Common myeloid progenitor, CD34-positive (primary cell): ENCODE measurements around the gene AQP12B. TPM values are rescaled to one million over a fixed set of nuclear protein-coding genes. Genes with fewer than 3 reads are reported as not detected.
"Not testable (repeated sequence)": the region's sequence is repeated elsewhere in the genome, so short reads cannot be mapped to it uniquely, and the experiment has no call there.

Source experiments
- CTCF ChIA-PET: fragments of 350-600 bp; sonication (Branson Sonifier 250); formaldehyde crosslinking; loops from one replicate; lab custom pipeline; 2021; ENCODE audit warnings: antibody characterized with exemption; lab: Charles Lee
- POLR2A ChIA-PET: fragments of 350-600 bp; sonication (Branson Sonifier 250); formaldehyde crosslinking; loops from one replicate; lab custom pipeline; 2021; ENCODE audit warnings: antibody characterized with exemption; lab: Charles Lee
- DNase-seq, 3 donors: peaks; one replicate each; pipeline versions ENCODE4 v3.0.0 to v3.0.0-alpha.2; 2013
- H3K27ac ChIP-seq, 2 experiments: 1 replicate in 1 of 2; 2 replicates in 1 of 2; pipeline ENCODE4 v1.7.0; 2013; ENCODE audit warnings: inconsistent platforms in 2 of 2, low read length in 2 of 2, mild to moderate bottlenecking in 2 of 2, low read depth in 1 of 2, moderate library complexity in 1 of 2; ENCODE audit not compliant: severe bottlenecking in 2 of 2, insufficient read depth in 1 of 2, poor library complexity in 1 of 2
- H3K27me3 ChIP-seq, 5 experiments: replicated peaks in 2 of 5; 1 replicate in 3 of 5; 2 replicates in 2 of 5; pipeline versions ENCODE4 v1.6.1 to v1.7.0; 2013; ENCODE audit warnings: low read length in 4 of 5, mild to moderate bottlenecking in 2 of 5, moderate library complexity in 2 of 5, inconsistent platforms in 1 of 5; ENCODE audit not compliant: insufficient read depth in 5 of 5, control insufficient read depth in 4 of 5
- H3K36me3 ChIP-seq, 4 experiments: 1 replicate in 2 of 4; 2 replicates in 2 of 4; pipeline versions ENCODE4 v1.6.1 to v1.7.0; 2013; ENCODE audit warnings: low read length in 3 of 4, control low read depth in 1 of 4, mild to moderate bottlenecking in 1 of 4; ENCODE audit not compliant: control insufficient read depth in 4 of 4, insufficient read depth in 4 of 4
- H3K4me1 ChIP-seq, 4 experiments: 1 replicate in 3 of 4; 2 replicates in 1 of 4; pipeline versions ENCODE4 v1.6.1 to v1.7.1; 2013; ENCODE audit warnings: low read length in 3 of 4, mild to moderate bottlenecking in 3 of 4, control low read depth in 1 of 4, inconsistent platforms in 1 of 4, moderate library complexity in 1 of 4; ENCODE audit not compliant: control insufficient read depth in 4 of 4, insufficient read depth in 4 of 4; ENCODE audit errors: control extremely low read depth in 1 of 4
- H3K4me3 ChIP-seq, 7 experiments: 1 replicate in 4 of 7; 2 replicates in 3 of 7; pipeline versions ENCODE4 v1.5.1 to v1.7.0; 2013; ENCODE audit warnings: mild to moderate bottlenecking in 7 of 7, low read length in 6 of 7, moderate library complexity in 6 of 7, inconsistent platforms in 2 of 7, low read depth in 2 of 7, control low read depth in 1 of 7; ENCODE audit not compliant: insufficient read depth in 4 of 7, control insufficient read depth in 1 of 7; ENCODE audit errors: extremely low read depth in 1 of 7
- H3K9me3 ChIP-seq, 5 experiments: 1 replicate in 4 of 5; 2 replicates in 1 of 5; pipeline versions ENCODE4 v1.6.1 to v1.7.1; 2013; ENCODE audit warnings: low read length in 4 of 5, mild to moderate bottlenecking in 2 of 5, inconsistent platforms in 1 of 5, low read depth in 1 of 5, moderate library complexity in 1 of 5; ENCODE audit not compliant: control insufficient read depth in 4 of 5, insufficient read depth in 2 of 5; ENCODE audit errors: control extremely low read depth in 1 of 5
- WGBS: methylation state at CpG from one replicate; pipeline ENCODE4 v1.1.5; 2013; ENCODE audit not compliant: insufficient coverage; 5-methylcytosine and 5-hydroxymethylcytosine counted together
- polyA plus RNA-seq: library from polyadenylated mRNA; unstranded; fragments of 120-200 nt; gene quantifications from one replicate; pipeline ENCODE4 v1.2.1, GENCODE V29; 2013

Gene AQP12B, protein sequence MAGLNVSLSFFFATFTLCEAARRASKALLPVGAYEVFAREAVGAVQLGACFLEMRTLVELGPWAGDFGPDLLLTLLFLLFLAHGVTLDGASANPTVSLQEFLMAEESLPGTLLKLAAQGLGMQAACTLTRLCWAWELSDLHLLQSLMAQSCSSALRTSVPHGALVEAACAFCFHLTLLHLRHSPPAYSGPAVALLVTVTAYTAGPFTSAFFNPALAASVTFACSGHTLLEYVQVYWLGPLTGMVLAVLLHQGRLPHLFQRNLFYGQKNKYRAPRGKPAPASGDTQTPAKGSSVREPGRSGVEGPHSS
- not detected for polyA plus RNA-seq

DNA sequence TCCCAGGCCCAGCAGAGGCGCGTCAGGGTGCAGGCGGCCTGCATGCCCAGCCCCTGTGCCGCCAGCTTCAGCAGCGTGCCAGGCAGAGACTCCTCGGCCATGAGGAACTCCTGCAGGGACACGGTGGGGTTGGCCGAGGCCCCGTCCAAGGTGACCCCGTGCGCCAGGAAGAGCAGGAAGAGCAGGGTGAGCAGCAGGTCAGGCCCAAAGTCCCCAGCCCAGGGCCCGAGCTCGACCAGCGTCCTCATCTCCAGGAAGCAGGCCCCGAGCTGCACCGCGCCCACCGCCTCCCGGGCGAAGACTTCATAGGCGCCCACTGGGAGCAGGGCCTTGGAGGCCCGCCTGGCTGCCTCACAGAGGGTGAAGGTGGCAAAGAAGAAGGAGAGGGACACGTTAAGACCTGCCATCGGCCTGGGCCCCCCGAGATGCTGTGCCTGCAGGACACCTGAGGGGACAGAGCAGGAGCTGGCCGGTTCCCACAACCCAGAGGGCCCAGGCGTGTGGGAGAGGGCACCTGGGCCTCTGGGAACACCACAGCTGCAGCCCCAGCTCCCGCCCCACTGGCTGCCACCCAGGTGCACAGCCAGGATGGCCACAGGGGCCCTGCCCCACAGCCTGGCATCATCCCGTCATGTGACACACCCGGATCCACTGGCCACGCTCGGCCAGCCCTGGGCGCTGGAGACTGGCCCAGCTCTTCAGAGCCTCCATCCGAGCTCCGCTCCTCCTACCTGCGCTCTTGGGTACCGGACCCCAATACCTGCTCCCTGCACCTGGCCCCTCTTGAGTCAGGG, at the start of gene AQP12B:
AQP12B (minus strand) TSS at position 455 of the 794 bp plus-strand sequence; CDS start at position 407, 48 bp downstream.
- H3K9me3 ChIP-seq, H3K27me3 ChIP-seq, POLR2A ChIA-PET, DNase-seq, H3K27ac ChIP-seq, H3K4me1 ChIP-seq, H3K36me3 ChIP-seq, H3K4me3 ChIP-seq: not testable (repeated sequence)
- WGBS, result no CpG with 5 or more reads among the region's 37 CpGs
- CTCF ChIA-PET, result interaction anchor here (1.1 kb wide), 1 partner anchor 115 kb away, joined by 3 read pairs; no protein-coding TSS in a partner anchor

DNA sequence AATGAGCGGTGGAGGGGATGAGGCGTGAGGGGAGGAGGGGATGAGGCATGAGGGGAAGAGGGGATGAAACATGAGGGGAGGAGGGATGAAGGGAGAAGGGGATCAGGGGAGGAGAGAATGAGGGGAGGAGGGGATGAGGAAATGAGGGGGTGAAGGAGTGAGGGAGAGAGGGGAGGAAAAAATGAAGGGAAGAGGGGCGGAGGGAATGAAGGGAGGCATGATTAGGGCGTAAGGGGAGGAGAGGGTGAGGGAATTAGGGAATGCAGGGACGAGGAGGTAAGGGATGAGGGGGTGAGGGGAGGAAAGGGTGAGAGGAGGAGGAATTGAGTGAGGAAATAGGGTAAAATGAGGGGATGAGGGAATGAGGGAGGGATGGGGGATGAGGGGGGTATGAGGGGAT, 49.5 kb upstream of the AQP12B start:
- no peak for DNase-seq
- H3K27me3 ChIP-seq, result peaks cover 0 to 3% (median 0%) of the 10 kb centered on the region in 5 experiments

DNA sequence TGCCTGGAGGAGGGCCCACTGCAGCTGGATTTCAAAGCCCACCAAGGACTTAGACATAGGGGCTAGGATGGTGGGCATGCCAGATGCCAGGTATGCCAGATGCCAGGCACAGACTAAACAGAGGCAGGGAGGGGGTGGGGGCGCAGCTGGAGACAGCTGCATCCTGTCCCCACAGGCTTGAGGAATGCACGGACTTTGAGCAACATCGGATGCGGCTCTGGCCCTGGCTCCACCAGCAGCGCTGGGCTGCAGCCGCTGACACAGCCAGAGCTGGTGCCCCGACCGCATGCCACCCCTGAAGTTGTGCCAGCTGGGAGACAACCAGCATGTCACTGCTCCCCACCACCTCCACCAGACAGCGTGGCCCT, 48.5 kb upstream of the AQP12B start:
- Histone ChIP-seq H3K4me3 (no peak overlapping the region), H3K27me3 (peaks cover 0 to 3% (median 0%) of the 10 kb centered on the region in 5 experiments), H3K9me3 (no peaks in the 10 kb centered on the region), H3K4me1 (no peaks in the 10 kb centered on the region), H3K27ac (no peak overlapping the region), H3K36me3 (no peaks in the 10 kb centered on the region)
- POLR2A ChIA-PET, result no interaction called here
- DNase-seq, result no peak
- CTCF ChIA-PET, result interaction anchor here (0.9 to 1.6 kb wide), 2 partner anchors 144 to 217 kb away, joined by 3 to 5 read pairs; no protein-coding TSS in a partner anchor
- 88% methylated on average over 7 of the region's 9 CpGs for WGBS

More for the DNA sequence above, 49.5 kb upstream of the AQP12B start:
- 91% methylated on average over 5 of the region's 5 CpGs for WGBS
- H3K36me3 ChIP-seq, result no peaks in the 10 kb centered on the region
- CTCF ChIA-PET, result interaction anchor here (0.9 kb wide), 1 partner anchor 145 kb away, joined by 3 read pairs; the partner anchor contains the start of gene CAPN10
- H3K4me1 ChIP-seq, result no peaks in the 10 kb centered on the region
- POLR2A ChIA-PET, result no interaction called here
- H3K27ac ChIP-seq, result no peak overlapping the region
- no peaks in the 10 kb centered on the region for H3K9me3 ChIP-seq
- H3K4me3 ChIP-seq, result no peak overlapping the region

DNA sequence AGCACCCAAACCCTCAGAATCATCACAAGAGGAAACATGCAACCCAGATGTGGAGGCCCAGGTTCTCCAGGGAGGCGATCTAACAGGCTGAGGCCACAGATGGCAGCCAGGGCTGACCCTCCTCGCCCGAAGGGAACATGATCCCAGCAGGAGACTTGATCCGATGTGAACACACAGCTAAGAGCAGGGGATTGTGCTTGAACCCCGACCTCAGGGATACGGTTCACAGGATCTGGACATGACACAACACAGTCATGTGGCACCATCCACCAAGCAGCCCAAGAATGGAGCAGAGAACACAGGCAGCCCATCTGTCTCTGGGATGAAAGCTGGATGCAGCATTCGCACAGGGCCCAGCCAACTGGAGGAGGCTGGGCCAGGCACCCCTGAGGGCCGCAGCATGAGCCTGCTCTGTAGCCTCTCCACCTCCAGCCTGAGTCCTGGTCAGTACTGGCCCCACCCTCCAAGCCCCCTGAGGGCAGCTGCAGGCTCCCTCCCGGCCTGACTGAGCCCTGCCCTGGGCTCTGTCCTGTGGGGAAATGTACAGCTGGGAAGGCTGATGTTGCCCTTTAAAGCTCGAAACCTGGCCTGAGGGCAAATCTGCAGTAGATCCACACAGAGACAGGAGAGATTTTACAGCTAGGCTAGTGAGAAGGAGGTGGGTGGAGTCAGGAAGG, 48.0 kb upstream of the AQP12B start:
- ChIA-PET CTCF (interaction anchor here (0.9 to 1.6 kb wide), 2 partner anchors 143 to 217 kb away, joined by 3 to 5 read pairs; no protein-coding TSS in a partner anchor), POLR2A (no interaction called here)
- no peak overlapping the region for H3K4me3 ChIP-seq
- no peak for DNase-seq
- no peak overlapping the region for H3K27ac ChIP-seq
- no peaks in the 10 kb centered on the region for H3K4me1 ChIP-seq
- 89% methylated on average over 10 of the region's 10 CpGs for WGBS
- peaks cover 0 to 3% (median 0%) of the 10 kb centered on the region in 5 experiments for H3K27me3 ChIP-seq
- no peaks in the 10 kb centered on the region for H3K36me3 ChIP-seq
- H3K9me3 ChIP-seq, result no peaks in the 10 kb centered on the region

DNA sequence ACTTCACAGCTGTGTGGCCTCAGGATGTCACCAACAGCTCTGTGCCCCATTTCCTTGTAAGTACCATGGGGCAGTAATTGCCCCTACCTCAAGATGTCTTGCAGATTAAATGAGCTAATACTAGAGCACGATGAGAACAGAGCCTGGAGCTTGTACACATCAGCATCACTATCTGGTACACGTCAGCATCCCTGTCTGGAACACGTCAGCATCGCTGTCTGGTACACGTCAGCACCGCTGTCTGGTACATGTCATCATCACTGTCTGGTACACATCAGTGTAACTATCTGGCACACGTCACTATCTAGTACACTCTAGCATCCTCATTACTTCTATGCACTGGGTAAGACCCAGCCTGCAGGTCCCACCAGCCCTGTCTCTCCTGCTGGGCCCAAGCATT, 46.1 kb upstream of the AQP12B start:
- DNase-seq, result no peak
- Histone ChIP-seq H3K27ac (no peak overlapping the region), H3K27me3 (peaks cover 0 to 3% (median 0%) of the 10 kb centered on the region in 5 experiments), H3K36me3 (no peaks in the 10 kb centered on the region), H3K9me3 (no peaks in the 10 kb centered on the region), H3K4me1 (no peaks in the 10 kb centered on the region), H3K4me3 (no peak overlapping the region)
- 83% methylated on average over 7 of the region's 7 CpGs for WGBS
- ChIA-PET CTCF (no interaction called here), POLR2A (no interaction called here)

DNA sequence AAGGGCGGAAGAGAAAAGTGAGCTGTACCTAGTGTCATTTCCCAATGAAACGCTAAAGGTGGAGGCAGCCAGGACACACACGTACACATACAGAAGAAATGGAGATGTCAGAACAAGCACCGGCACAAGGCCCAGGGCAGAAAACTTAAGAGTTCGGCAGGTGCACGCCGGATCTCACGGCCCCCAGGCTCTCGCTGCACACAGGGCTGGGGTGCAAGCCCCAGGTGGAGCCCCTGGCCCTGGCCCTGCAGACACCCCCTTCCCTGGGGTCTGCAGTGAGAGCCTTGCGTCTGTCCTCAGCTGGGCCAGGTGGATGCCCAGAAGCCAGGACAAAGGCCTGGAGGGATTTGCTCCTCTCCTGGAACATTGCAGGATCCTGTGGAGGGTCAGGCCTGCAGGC, 45.7 kb upstream of the AQP12B start:
- no peaks in the 10 kb centered on the region for H3K4me1 ChIP-seq
- no peaks in the 10 kb centered on the region for H3K36me3 ChIP-seq
- ChIA-PET CTCF (no interaction called here), POLR2A (no interaction called here)
- no peaks in the 10 kb centered on the region for H3K9me3 ChIP-seq
- H3K27me3 ChIP-seq, result peaks cover 0 to 3% (median 0%) of the 10 kb centered on the region in 5 experiments
- no peak for DNase-seq
- H3K4me3 ChIP-seq, result no peak overlapping the region
- 99% methylated on average over 10 of the region's 10 CpGs for WGBS
- no peak overlapping the region for H3K27ac ChIP-seq
